HepG2 (cell line): ENCODE measurements around the gene GJB6.

Experiments
- CEBPG ChIP-seq: IDR thresholded peaks from 2 replicates; pipeline ENCODE4 v1.6.1; 2016
- EZH2 ChIP-seq: conservative IDR thresholded peaks from 2 replicates; pipeline ENCODE4 v1.6.1; 2012; ENCODE audit warnings: mild to moderate bottlenecking, low read depth, low read length, moderate library complexity
- IRF2 ChIP-seq: IDR thresholded peaks from 2 replicates; pipeline ENCODE4 v1.6.1; 2018; ENCODE audit warnings: missing genetic modification reagents, missing compliant biosample characterization
- PRDM15 ChIP-seq: sonication (generic); formaldehyde crosslinking; IDR thresholded peaks from 2 replicates; pipeline ENCODE4 v1.4.0; 2020; ENCODE audit warnings: missing genetic modification reagents
- TAF1 ChIP-seq: sonication (generic); formaldehyde crosslinking; IDR thresholded peaks from 2 replicates; pipeline ENCODE4 v1.4.0; 2020; ENCODE audit warnings: missing genetic modification reagents
- ZBTB44 ChIP-seq: sonication (generic); formaldehyde crosslinking; IDR thresholded peaks from 2 replicates; pipeline ENCODE4 v1.4.0; 2020; ENCODE audit warnings: missing genetic modification reagents
- ZFP36 ChIP-seq: fragments of 150-350 bp; IDR thresholded peaks from 2 replicates; pipeline ENCODE4 v1.6.1; 2018; ENCODE audit warnings: borderline replicate concordance, low read length, low read depth; ENCODE audit not compliant: partially characterized antibody
- TF ChIP-seq, protein P1 (sequence below): sonication (generic); formaldehyde crosslinking; IDR thresholded peaks from 2 replicates; pipeline ENCODE4 v1.4.0; 2020; ENCODE audit warnings: missing genetic modification reagents, borderline replicate concordance
- TF ChIP-seq, protein P2 (sequence below): sonication (generic); formaldehyde crosslinking; IDR thresholded peaks from 2 replicates; pipeline ENCODE4 v1.8.0; 2023; ENCODE audit warnings: mild to moderate bottlenecking, missing genetic modification reagents

- TF ChIP-seq ZFP36 = no peak
- no peak for TF ChIP-seq ZBTB44
- no peak for TF ChIP-seq CEBPG (CRISPR knock-in tag)
- no peak for TF ChIP-seq IRF2 (CRISPR knock-in tag)
- no peak for TF ChIP-seq EZH2
- TF ChIP-seq TAF1 (CRISPR knock-in tag) = no peak
- TF ChIP-seq, protein P1, sequence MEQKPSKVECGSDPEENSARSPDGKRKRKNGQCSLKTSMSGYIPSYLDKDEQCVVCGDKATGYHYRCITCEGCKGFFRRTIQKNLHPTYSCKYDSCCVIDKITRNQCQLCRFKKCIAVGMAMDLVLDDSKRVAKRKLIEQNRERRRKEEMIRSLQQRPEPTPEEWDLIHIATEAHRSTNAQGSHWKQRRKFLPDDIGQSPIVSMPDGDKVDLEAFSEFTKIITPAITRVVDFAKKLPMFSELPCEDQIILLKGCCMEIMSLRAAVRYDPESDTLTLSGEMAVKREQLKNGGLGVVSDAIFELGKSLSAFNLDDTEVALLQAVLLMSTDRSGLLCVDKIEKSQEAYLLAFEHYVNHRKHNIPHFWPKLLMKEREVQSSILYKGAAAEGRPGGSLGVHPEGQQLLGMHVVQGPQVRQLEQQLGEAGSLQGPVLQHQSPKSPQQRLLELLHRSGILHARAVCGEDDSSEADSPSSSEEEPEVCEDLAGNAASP (CRISPR knock-in tag) = no peak
- TF ChIP-seq PRDM15 (CRISPR knock-in tag) = no peak
- TF ChIP-seq, protein P2, sequence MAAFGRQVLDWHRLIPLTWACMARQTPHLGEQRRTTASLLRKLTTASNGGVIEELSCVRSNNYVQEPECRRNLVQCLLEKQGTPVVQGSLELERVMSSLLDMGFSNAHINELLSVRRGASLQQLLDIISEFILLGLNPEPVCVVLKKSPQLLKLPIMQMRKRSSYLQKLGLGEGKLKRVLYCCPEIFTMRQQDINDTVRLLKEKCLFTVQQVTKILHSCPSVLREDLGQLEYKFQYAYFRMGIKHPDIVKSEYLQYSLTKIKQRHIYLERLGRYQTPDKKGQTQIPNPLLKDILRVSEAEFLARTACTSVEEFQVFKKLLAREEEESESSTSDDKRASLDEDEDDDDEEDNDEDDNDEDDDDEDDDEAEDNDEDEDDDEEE (CRISPR knock-in tag) = no peak
Observed at GRCh38 chr13:20188667-20189553, 43.2 kb downstream of the GJB6 start.
